ENCODE measurements around the gene LYPD6B. TPM values are rescaled to one million over a fixed set of nuclear protein-coding genes. Genes with fewer than 3 reads are reported as not detected.

LYPD6B gene
- total and polyA plus RNA-seq, 2 experiments from 2014 or later, result 1.7 to 3.6 TPM

GRCh38 chr2:149184991-149185390 lies 146.5 kb downstream of the LYPD6B start:
- Mint-ChIP-seq H3K27me3 (ENCODE audit: insufficient read depth, low read depth, poor library complexity) (peaks cover 3% of the 10 kb centered on the region), H3K4me1 (peaks cover 8% of the 10 kb centered on the region), H3K4me3 (no peak overlapping the region), H3K9me3 (no peaks in the 10 kb centered on the region; the same call in 2 of the 3 replicates), H3K36me3 (ENCODE audit: low read depth) (no peaks in the 10 kb centered on the region), H3K27ac (no peak overlapping the region)
- Histone ChIP-seq H3K4me1 (ENCODE audit: insufficient read depth) (peaks cover 7% of the 10 kb centered on the region; the same call in 1 of the 2 replicates), H3K27me3 (ENCODE audit: insufficient read depth) (no peaks in the 10 kb centered on the region), H3K4me3 (no peak overlapping the region), H3K27ac (ENCODE audit: low read depth) (no peak overlapping the region), H3F3A (replicated peaks; ENCODE audit: low read depth) (no peaks in the 10 kb centered on the region), H3K79me2 (replicated peaks; ENCODE audit: insufficient read depth) (no peaks in the 10 kb centered on the region), H3K36me3 (ENCODE audit: insufficient read depth) (no peaks in the 10 kb centered on the region), H3K4me2 (no peak overlapping the region), H4K20me1 (replicated peaks; ENCODE audit: insufficient read depth) (no peaks in the 10 kb centered on the region), H3K9me2 (ENCODE audit: insufficient read depth) (no peaks in the 10 kb centered on the region; the same call in 1 of the 2 replicates), H2AFZ (no peak overlapping the region)
- DNase-seq (ENCODE audit: low spot score) (no peak), ATAC-seq (no peak)
- no peak for TF ChIP-seq ZNF462 (CRISPR knock-in tag; IDR thresholded peaks at IDR 0.05)
- TF ChIP-seq CREB1 (CRISPR knock-in tag; IDR thresholded peaks at IDR 0.05; ENCODE audit: low read depth), result no peak
- TF ChIP-seq POLR2AphosphoS5 (IDR thresholded peaks at IDR 0.05; ENCODE audit: low read depth), result no peak
- TF ChIP-seq ZNF114 (CRISPR knock-in tag; IDR thresholded peaks at IDR 0.05), result no peak
- TF ChIP-seq EZH2 (IDR thresholded peaks at IDR 0.05; ENCODE audit: low read depth, unreplicated experiment), result no peak
- no peak for TF ChIP-seq REST (IDR thresholded peaks at IDR 0.05; ENCODE audit: unreplicated experiment)
- no peak for TF ChIP-seq EZH2phosphoT487 (IDR thresholded peaks at IDR 0.05; ENCODE audit: unreplicated experiment)
- TF ChIP-seq CTCF (conservative IDR thresholded peaks at IDR 0.05; ENCODE audit: low read depth in 2 of 2), result no peak
- TF ChIP-seq STAT1 (IDR thresholded peaks at IDR 0.05; ENCODE audit: unreplicated experiment), result no peak
